Measurements from ENCODE around the gene FIGNL1.
"Not testable (repeated sequence)": the region's sequence is repeated elsewhere in the genome, so short reads cannot be mapped to it uniquely, and the experiment has no call there.

Gene FIGNL1

GRCh38 chr7:50471970-50472369, 21.8 kb upstream of the FIGNL1 start:
- no peak for DNase-seq (ENCODE audit: low read depth)

DNA sequence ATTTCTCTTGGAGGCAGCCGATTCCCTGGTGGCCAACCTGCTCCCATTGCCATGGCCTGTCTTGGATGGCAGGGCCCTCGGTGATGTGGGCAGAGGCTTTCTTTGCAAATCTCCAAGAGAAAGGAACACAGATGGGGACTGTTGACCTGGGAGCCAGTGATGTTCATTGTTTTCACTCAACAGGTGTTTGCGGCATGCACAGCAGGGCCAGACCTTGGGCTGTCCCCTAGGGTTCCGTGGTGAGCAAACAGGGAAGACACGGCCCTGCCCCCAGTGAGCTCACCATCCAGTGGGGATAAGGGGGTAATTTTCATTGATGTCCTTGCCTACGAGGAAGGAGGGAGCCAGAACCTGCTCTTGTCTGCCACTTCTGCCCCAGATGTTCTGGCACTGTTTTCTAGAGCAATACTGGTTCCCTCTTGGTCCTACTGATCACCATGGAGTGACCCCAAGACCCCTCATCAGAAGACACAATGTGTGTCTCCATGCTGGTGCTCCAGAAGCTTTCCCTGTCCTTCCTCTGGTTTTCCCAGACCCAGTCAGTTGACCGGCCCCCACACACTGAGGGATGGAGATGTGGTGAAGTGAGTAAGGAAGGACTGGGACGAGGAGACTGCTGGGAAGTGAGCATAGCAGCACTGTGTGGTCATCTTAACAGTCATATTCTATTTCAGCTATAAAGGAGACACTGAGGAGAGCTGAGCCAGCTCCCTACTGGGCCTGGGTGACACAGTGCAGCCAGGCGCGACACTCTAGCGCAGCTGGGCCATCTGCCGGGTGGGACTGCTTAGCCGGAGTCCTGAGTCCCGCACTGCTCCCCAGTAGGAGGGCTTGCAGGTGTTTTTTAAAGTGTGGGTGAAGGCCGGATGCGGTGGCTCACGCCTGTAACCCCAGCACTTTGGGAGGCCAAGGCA, 20.4 kb upstream of the FIGNL1 start:
- no peak for DNase-seq (ENCODE audit: low read depth)

GRCh38 chr7:50469181-50469580, 19.0 kb upstream of the FIGNL1 start:
- no peak for DNase-seq (ENCODE audit: low read depth)

- peak; percentile 63 for DNase-seq (ENCODE audit: low read depth)
Observed at GRCh38 chr7:50467817-50468610, 17.9 kb upstream of the FIGNL1 start.

DNA sequence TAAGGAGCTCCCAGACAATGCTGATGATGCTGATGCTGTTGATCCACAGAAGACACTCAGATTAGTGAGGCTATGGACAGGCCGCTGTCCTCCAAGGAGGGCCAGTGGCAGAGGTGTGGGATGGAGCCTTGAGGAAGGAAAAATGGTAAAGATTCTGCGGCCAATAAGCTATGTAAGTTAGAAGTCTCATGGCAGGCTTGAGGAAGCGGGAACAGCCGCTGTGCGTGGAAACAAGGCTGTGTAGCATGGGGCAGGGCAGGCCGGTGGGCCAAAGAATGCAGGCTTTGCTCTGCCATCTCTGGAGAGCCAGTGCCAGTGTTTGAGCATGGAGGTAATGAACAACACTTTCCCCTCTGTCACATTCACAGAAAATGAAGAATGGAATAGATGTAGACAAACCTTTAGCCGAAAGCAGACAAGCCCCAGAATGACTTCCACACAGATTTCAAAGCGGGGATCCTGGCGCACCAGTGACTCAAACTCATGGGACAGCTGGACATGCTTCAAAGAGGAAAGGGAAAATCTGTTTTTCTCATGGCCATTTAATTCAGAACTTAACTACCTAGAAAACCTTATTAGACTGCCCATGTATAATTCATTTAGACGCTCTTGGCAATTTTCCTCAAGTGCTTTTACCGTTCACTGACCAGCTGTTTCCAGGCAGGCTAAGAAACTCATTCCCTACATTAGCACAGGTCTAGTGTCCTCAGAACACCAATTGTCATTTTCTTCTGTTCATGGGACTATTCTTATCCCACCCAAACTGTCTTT, 16.9 kb upstream of the FIGNL1 start:
- no peak for DNase-seq (ENCODE audit: low read depth)

DNA sequence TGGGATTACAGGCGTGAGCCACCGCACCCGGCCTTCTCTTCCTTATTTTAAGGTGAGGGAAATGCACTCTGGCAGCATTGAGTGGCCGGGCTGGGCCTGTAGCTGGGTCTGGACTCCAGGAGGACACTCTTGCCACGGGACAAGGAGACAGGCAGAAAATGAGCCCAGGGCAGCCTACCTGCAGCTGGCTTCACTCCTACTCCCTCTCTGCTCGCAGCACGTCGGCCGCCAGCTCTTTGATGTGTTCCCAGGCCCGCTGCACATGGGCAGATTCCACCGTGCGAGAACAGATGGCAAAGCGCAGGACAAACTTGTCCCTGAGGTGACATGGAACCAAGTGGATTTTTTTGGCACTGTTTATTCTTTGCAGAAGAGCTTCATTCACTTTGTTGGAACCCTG, 12.9 kb upstream of the FIGNL1 start:
- DNase-seq (ENCODE audit: low read depth): no peak

- DNase-seq (ENCODE audit: low read depth): no peak
Observed at GRCh38 chr7:50462361-50462760, 12.2 kb upstream of the FIGNL1 start.

DNA sequence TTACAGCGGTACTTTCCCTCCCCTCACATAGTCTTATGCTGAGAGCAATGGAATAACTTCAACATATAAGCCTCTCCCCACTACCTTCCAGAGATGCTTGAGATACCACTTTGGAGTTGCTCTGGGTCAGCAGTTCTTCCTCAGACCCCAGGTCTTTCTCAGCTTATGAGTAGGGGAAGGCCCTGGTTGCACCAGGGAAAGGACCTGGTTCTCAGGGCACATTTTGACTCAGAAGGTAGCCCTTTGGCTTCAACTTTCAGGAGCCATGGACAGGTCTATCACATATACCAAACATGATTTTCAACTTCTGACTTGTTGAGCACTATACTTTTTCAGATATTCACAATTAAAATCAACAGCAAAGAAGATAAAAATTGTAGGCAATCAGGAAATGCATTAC, 11.5 kb upstream of the FIGNL1 start:
- no peak for DNase-seq (ENCODE audit: low read depth)

- not testable (repeated sequence) for DNase-seq (ENCODE audit: low read depth)
Observed at GRCh38 chr7:50459183-50459582, 9.0 kb upstream of the FIGNL1 start.

DNA sequence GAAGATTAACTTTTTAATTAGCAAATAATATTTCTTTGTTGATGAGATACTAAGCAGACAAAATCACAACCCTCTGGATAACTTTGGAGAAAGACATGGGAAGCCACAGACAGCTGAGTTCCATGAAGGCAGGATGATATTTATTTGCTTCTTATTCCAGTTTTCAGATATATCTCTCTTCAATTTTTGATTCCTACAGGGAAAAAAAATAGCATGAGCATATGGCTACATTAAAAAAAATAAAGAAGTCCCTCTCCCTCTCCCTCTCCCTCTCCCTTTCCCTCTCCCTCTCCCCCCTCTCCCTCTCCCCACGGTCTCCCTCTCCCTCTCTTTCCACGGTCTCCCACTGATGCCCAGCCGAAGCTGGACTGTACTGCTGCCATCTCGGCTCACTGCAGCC, 8.5 kb upstream of the FIGNL1 start:
- DNase-seq (ENCODE audit: low read depth): not testable (repeated sequence)

DNA sequence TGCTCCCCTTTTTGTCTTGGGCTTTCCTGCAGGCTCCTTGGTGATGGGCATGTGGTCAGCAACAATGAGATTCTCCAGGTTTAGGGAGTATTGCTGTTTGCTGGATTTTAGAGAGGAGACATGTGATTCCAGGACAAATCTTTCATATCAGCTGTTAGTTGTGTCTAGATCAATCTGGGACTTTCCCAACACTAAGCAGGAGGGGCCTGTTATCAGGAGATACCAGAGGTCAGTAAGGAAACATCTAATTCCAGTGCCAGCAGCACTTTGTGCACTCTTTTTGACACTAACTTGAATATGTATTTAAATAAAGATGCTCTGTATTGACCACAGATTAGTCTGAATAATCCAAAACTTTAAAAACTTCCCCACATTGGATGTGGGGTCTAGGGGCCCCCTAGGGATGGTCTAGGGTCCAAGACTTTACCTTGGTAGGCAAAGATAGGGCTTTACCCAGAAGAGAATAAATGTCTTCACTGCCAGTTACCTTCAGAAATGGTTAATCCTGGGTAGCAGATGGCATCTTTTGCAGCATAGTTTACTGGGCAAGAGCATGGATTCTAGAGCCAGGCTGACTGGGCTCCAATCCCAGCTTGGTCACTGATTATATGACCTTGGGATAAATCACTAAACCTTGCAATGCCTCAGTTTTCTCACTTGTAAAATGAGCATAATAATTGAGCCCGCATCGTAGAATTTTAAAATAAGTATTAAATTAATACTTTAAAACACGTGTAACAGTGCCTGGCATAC, 6.4 kb upstream of the FIGNL1 start:
- no peak for DNase-seq (ENCODE audit: low read depth)

DNA sequence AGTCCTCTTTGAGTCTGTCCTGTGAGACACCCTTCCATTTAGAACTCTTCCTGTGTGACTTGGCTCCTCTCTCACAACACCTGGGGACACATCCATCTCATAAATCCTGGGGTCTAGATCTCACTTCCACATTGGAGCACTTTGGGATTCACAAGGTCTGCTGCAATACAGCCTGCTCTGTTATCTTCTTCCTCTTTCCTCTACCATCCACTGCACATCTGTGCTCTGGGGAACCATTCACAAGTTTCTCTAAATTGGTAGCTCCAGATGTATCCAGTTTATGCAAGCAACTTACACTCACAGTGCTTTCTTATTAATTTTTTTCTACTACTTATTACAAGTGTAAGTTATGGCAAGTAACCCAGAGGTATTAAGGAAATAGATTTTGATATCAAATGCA, 5.5 kb upstream of the FIGNL1 start:
- no peak for DNase-seq (ENCODE audit: low read depth)

GRCh38 chr7:50454968-50455367, 4.8 kb upstream of the FIGNL1 start:
- no peak for DNase-seq (ENCODE audit: low read depth)

- no peak for DNase-seq (ENCODE audit: low read depth)
Observed at GRCh38 chr7:50450590-50451032, 461 bp upstream of the FIGNL1 start.

DNA sequence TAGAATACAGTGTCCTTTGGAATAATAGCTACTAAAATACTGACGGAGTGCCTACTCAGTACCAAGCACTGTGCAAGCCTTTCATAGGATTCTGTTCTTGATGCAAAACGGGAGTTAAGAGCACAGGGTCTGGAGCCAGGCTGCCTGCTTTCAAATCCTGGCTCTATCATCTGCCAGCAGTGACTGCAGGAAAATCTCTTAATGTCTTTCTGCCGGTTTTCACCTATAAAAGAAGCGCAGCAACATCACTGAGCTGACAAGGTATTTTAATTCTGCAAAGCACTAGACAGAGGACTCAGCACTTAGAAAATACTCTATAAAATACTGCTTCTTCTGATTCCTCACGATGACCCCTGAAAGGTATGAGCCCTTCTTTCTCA, 659 bp downstream of the FIGNL1 start:
- no peak for DNase-seq (ENCODE audit: low read depth)

DNA sequence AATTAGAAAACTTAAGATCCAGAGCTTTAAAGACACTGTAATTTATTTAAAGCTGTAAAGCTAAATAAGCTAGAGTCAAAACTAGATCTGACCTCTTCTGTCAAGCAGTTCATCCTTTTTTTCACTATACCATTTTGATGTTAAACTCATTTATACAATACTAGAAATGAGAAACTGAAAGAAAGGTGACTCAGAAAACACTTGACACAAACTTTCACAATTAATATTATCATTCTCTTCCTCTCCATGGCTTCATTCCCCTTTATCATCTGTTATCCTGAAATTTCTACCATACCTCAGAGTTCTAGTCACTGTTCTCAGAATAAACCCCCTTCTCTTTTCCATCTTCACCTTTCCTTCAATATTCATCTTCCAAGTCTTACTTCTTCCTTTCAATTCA, 1.3 kb downstream of the FIGNL1 start:
- DNase-seq (ENCODE audit: low read depth): no peak

GRCh38 chr7:50446542-50446960, 3.6 kb downstream of the FIGNL1 start:
- DNase-seq (ENCODE audit: low read depth): no peak

DNA sequence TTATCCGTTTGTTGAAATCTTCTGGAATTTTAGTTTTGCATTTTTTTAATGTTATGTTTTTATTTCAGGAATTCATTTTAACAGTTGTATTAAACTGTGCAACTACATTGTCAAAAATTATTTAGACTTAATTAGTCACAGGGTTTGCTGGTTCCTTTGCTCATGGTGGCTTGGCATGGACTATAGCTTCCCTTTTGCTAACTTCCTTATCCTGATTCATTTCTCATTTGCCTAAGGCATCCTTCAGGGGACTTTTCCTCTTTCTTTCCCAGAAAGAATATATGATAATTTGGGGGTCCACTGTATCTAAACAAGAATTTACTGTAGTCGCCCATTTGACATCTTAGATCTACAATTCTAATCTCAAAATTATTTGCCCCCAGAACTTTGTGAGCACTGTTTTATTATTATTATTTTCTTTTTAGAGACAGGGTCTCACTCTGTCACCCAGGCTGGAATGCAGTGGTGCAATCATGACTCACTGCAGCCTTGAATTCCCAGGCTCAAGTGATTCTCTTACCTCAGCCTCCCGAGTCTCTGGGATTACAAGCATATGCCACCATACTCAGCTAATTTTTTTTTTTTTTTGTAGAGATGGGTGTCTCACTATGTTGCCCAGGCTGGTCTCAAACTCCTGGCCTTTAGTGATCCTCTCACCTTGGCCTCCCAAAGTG, 13.9 kb downstream of the FIGNL1 start:
- DNase-seq (ENCODE audit: low read depth): no peak

- DNase-seq (ENCODE audit: low read depth): no peak
Observed at GRCh38 chr7:50431722-50432305, 18.3 kb downstream of the FIGNL1 start.

DNA sequence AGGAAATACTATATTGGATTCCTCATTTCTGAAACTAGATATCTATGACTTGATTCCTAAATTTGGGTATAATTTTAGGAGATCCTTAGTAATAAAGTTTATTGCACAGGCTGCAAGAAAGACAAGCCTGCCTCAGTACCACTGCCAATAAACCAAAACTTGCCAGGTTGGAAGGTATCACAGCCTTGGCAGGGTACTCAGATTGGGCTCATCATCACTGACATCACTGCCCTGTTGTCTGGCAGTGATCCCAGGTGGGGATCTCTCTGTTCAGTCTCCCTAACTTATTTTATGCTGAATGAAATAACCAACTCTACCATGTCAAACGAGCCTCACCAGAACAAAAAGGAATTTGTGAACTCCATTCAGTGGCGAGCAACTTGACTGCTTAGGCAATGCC, 18.8 kb downstream of the FIGNL1 start:
- no peak for DNase-seq (ENCODE audit: low read depth)

DNA sequence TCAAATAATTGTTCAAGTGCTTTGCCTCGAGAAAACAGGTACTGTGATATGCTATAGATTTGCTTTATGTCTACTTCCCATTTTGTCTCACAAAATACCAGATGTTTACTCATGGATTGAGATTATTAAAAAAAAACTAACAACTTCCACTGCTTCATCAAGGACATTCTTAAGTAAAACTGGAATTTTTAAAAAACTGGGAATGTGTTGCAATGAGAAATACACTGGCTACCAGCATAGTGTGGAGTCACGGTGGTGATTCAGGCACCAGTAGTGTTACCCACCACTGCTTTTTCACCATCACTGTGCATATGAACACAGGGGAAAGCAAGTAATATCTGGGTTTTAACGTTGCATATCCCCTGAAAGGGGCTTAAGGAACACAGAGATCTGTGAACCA, 21.2 kb downstream of the FIGNL1 start:
- DNase-seq (ENCODE audit: low read depth): no peak

Data from stimulated activated CD8-positive, alpha-beta memory T cell treated with anti-CD3 and anti-CD28 coated beads, Interleukin-15, amount 100 ng/mL, for 1 hour (primary cell).